ENCODE results near the gene MTMR4.

- TF ChIP-seq YY1 (IDR thresholded peaks at IDR 0.05; ENCODE audit: insufficient read depth, insufficient read length) (no peak), ZNF274 (IDR thresholded peaks at IDR 0.05; ENCODE audit: low read depth, low read length) (no peak), SUZ12 (IDR thresholded peaks at IDR 0.05; ENCODE audit: extremely low read depth, insufficient read depth, insufficient read length) (no peak)
Observed at GRCh38 chr17:58527306-58527705, 12.9 kb upstream of the MTMR4 start.

Data from NT2/D1 (cell line).